Lower leg skin (tissue), 4 donors: ENCODE results near the gene OR6K6. TPM values are rescaled to one million over a fixed set of nuclear protein-coding genes. Genes with fewer than 3 reads are reported as not detected.

Source experiments
- DNase-seq, 2 donors: peaks; one replicate each; pipeline ENCODE4 v3.0.0-alpha.2; 2019; ENCODE audit warnings: low spot score in 2 of 2
- H3K4me3 ChIP-seq: fragments of 200-600 bp; sonication (generic); 2 replicates; pipeline ENCODE4 v1.5.1; 2017; ENCODE audit warnings: mild to moderate bottlenecking, low read depth; ENCODE audit not compliant: poor library complexity, severe bottlenecking
- CTCF ChIP-seq, 3 donors: fragments of 450-650 bp; IDR thresholded peaks; one replicate each; pipeline ENCODE4 v1.5.1; 2016; ENCODE audit warnings: antibody characterized with exemption in 3 of 3, mild to moderate bottlenecking in 3 of 3, moderate library complexity in 2 of 3
- POLR2A ChIP-seq, 2 donors: fragments of 450-650 bp; IDR thresholded peaks; one replicate each; pipeline ENCODE4 v1.6.1; 2016 to 2017; ENCODE audit warnings: antibody characterized with exemption in 2 of 2, mild to moderate bottlenecking in 1 of 2, moderate library complexity in 1 of 2
- WGBS, 2 donors: methylation state at CpG; one replicate each; pipeline ENCODE4 v1.1.5; 2018; 5-methylcytosine and 5-hydroxymethylcytosine counted together
- intact Hi-C: fragments of 100-400 bp; cut with DNase I; formaldehyde crosslinking; loops from one replicate; pipeline ENCODE4 v1.15.0; 2023; ENCODE audit warnings: low total_unique reads
- total RNA-seq, 4 donors: library from RNA; depleted of rRNA; stranded (reverse); fragments of >200 nt; gene quantifications; one replicate each; pipeline ENCODE4 v1.1.0, GENCODE V29; 2016

OR6K6 gene
- total RNA-seq, 4 donors from 2014 or later, result not detected

- H3K4me3 ChIP-seq, result no peak overlapping the region
- TF ChIP-seq POLR2A (IDR thresholded peaks at IDR 0.05) (no peak), CTCF (IDR thresholded peaks at IDR 0.05) (no peak)
- WGBS, 2 donors, result 64 to 76% methylated on average over 6 of the region's 6 CpGs
- DNase-seq, result no peak
- intact Hi-C loops, result no loop called here
These were observed 39.7 kb downstream of the OR6K6 start for GRCh38 chr1:158794247-158794646.

GRCh38 chr1:158798531-158798930, 44.0 kb downstream of the OR6K6 start:
- TF ChIP-seq CTCF (IDR thresholded peaks at IDR 0.05), result no peak
- no peak for TF ChIP-seq POLR2A (IDR thresholded peaks at IDR 0.05)
- H3K4me3 ChIP-seq, result no peak overlapping the region
- intact Hi-C loops, result no loop called here
- 49 to 58% methylated on average over 3 of the region's 3 CpGs for WGBS, 2 donors
- DNase-seq, result no peak

GRCh38 chr1:158799689-158800088, 45.2 kb downstream of the OR6K6 start:
- WGBS, 2 donors, result 77% methylated on average over 4 of the region's 4 CpGs
- intact Hi-C loops, result no loop called here
- H3K4me3 ChIP-seq, result no peak overlapping the region
- no peak for TF ChIP-seq POLR2A (IDR thresholded peaks at IDR 0.05)
- TF ChIP-seq CTCF (IDR thresholded peaks at IDR 0.05), result no peak
- DNase-seq, result no peak

GRCh38 chr1:158800526-158800925, 46.0 kb downstream of the OR6K6 start:
- 84 to 88% methylated on average over 2 of the region's 2 CpGs for WGBS, 2 donors
- no peak for DNase-seq
- TF ChIP-seq POLR2A (IDR thresholded peaks at IDR 0.05), result no peak
- TF ChIP-seq CTCF (IDR thresholded peaks at IDR 0.05), result no peak
- H3K4me3 ChIP-seq, result no peak overlapping the region
- intact Hi-C loops, result no loop called here

- TF ChIP-seq POLR2A (IDR thresholded peaks at IDR 0.05), result no peak
- TF ChIP-seq CTCF (IDR thresholded peaks at IDR 0.05), result no peak
- H3K4me3 ChIP-seq, result no peak overlapping the region
- DNase-seq, result no peak
- intact Hi-C loops, result no loop called here
- 79 to 88% methylated on average over 1 of the region's 1 CpG for WGBS, 2 donors
These were observed 46.9 kb downstream of the OR6K6 start for GRCh38 chr1:158801396-158801795.

GRCh38 chr1:158803678-158804077, 49.2 kb downstream of the OR6K6 start:
- no peak overlapping the region for H3K4me3 ChIP-seq
- DNase-seq, result no peak
- 79 to 82% methylated on average over 1 of the region's 1 CpG for WGBS, 2 donors
- no peak for TF ChIP-seq POLR2A (IDR thresholded peaks at IDR 0.05)
- no peak for TF ChIP-seq CTCF (IDR thresholded peaks at IDR 0.05)
- intact Hi-C loops, result no loop called here
